K562 (cell line): ENCODE data around the gene RABL2A. TPM values are rescaled to one million over a fixed set of nuclear protein-coding genes. Genes with fewer than 3 reads are reported as not detected.

ENCODE experiments used
- ATF4 ChIP-seq: fragments of 450-650 bp; formaldehyde crosslinking; IDR thresholded peaks from 2 replicates; pipeline ENCODE4 v1.4.0; 2022; ENCODE audit warnings: mild to moderate bottlenecking, moderate library complexity
- HCFC1 ChIP-seq: IDR thresholded peaks from 2 replicates; pipeline ENCODE4 v1.6.1; 2012; ENCODE audit warnings: low read depth, low read length, improper control_type of control experiment
- ZBTB11 ChIP-seq, 3 experiments: fragments of 200-800 bp in 1 of 3; fragments of 250-450 bp in 1 of 3; fragments of 450-650 bp in 1 of 3; sonication (Bioruptor Pico) in 1 of 3; sonication (Bioruptor generic) in 1 of 3; formaldehyde crosslinking in 1 of 3; IDR thresholded peaks; 2 replicates each; pipeline versions ENCODE4 v1.6.1 to v1.8.0; 2016 to 2022; ENCODE audit warnings: mild to moderate bottlenecking in 2 of 3, missing genetic modification characterization in 2 of 3, missing compliant biosample characterization in 1 of 3, moderate library complexity in 1 of 3
- ZNF140 ChIP-seq: fragments of 250-450 bp; sonication (Bioruptor Pico); IDR thresholded peaks from 2 replicates; pipeline ENCODE4 v1.8.0; 2021; ENCODE audit warnings: moderate library complexity, mild to moderate bottlenecking, inconsistent platforms
- ZNF318 ChIP-seq, 2 experiments: fragments of 450-650 bp; IDR thresholded peaks; 2 replicates each; pipeline ENCODE4 v1.6.1; 2016; ENCODE audit warnings: mild to moderate bottlenecking in 2 of 2, borderline replicate concordance in 1 of 2, low read depth in 1 of 2, moderate library complexity in 1 of 2
- polyA plus RNA-seq, 8 experiments: library from polyadenylated mRNA; depleted of rRNA in 4 of 8; stranded (reverse) in 5 of 8; unstranded in 3 of 8; fragments of >200 nt; fragmentation: Nextera tagmentation in 2 of 8; fragmentation: Illumina TruSeq in 1 of 8; extraction: Ambion mirVana in 2 of 8; extraction: Trizol in 1 of 8; gene quantifications; 2 replicates each; pipeline versions ENCODE4 v1.2.1 to v1.2.3, GENCODE V29; 2011 to 2014; ENCODE audit warnings: inconsistent platforms in 1 of 8, missing spikeins in 1 of 8
- total RNA-seq, 7 experiments: library from RNA; depleted of rRNA in 6 of 7; stranded (reverse); fragments of >200 nt in 6 of 7; fragmentation: Illumina TruSeq in 2 of 7; extraction: Trizol in 2 of 7; gene quantifications; 2 replicates each; pipeline versions ENCODE4 v1.2.1 to v1.2.3, GENCODE V29; 2011 to 2021; ENCODE audit warnings: low replicate concordance in 1 of 7

RABL2A gene
- total and polyA plus RNA-seq, 9 of the 15 experiments (the other 6 are each of a cell fraction or from before 2014, with no cell fraction given), result 0.27 to 5.8 (median 3.2) TPM

GRCh38 chr2:113672326-113672932 is 45.4 kb downstream of the RABL2A start (continued):
- TF ChIP-seq ATF4 (CRISPR knock-in tag), result no peak
- TF ChIP-seq ZNF318 (IDR thresholded peaks at IDR 0.05; ENCODE audit: borderline replicate concordance in 1 of 2, low read depth in 1 of 2), result no peak
- TF ChIP-seq ZNF140 (CRISPR knock-in tag), result no peak
- no peak for TF ChIP-seq ZBTB11 (CRISPR knock-in tag; IDR thresholded peaks at IDR 0.05)
- no peak for TF ChIP-seq HCFC1
